K562 (cell line): Measurements from ENCODE around the gene EGLN3. TPM values are rescaled to one million over a fixed set of nuclear protein-coding genes. Genes with fewer than 3 reads are reported as not detected.

Experiments used
- ATAC-seq: fragments of 200-7000 bp; cut with Tn5 transposase; 3 replicates; pipeline ENCODE4 v1.9.1; 2020; ENCODE audit warnings: moderate library complexity
- BruUV-seq: library from RNA; stranded (reverse); fragments of 400-500 nt; replicated peaks from 2 replicates; lab custom pipeline; 2021; lab: Mats Ljungman, UMichigan
- CTCF ChIA-PET: fragments of 300-600 bp; formaldehyde crosslinking; extraction: SDS; loops from one replicate; lab custom pipeline; 2021; ENCODE audit warnings: low intra/inter-chr PET ratio; lab: Yijun Ruan, JAX
- POLR2A ChIA-PET: fragments of 300-600, 350-650 bp; sonication (Branson Sonifier 250); formaldehyde crosslinking; extraction: SDS; loops from one replicate; lab custom pipeline; 2021; ENCODE audit warnings: antibody characterized with exemption, inconsistent platforms; lab: Yijun Ruan, JAX
- DNase-seq, 4 experiments: peaks; one replicate each; pipeline versions ENCODE4 v3.0.0 to v3.0.0-alpha.2; 2011 to 2018; ENCODE audit warnings: low spot score in 3 of 4, mixed read lengths in 3 of 4; ENCODE audit errors: extremely low read depth in 1 of 4
- FAIRE-seq: peaks from 2 replicates; lab custom pipeline; 2011; peaks lifted over from hg19 to GRCh38; lab: Jason Lieb, UNC
- H2AFZ ChIP-seq: 2 replicates; pipeline ENCODE4 v1.6.0; 2011; ENCODE audit warnings: low read depth, low read length, control low read depth, inconsistent platforms
- H3K27ac ChIP-seq: fragments of 200-600 bp; 3 replicates; pipeline ENCODE4 v1.8.0; 2011; ENCODE audit warnings: low read depth, mild to moderate bottlenecking, control low read depth, inconsistent platforms, low read length, moderate library complexity, mixed read lengths; ENCODE audit errors: extremely low read depth
- H3K27me3 ChIP-seq, 2 experiments: fragments of 300-600 bp in 1 of 2; 2 replicates in 1 of 2; 3 replicates in 1 of 2; pipeline versions ENCODE4 v1.6.0 to v1.8.0; 2011; ENCODE audit warnings: inconsistent platforms in 2 of 2, low read length in 2 of 2, mild to moderate bottlenecking in 1 of 2, mixed read lengths in 1 of 2, moderate library complexity in 1 of 2; ENCODE audit not compliant: control insufficient read depth in 2 of 2, insufficient read depth in 2 of 2
- H3K36me3 ChIP-seq: fragments of 300-600 bp; 3 replicates; pipeline ENCODE4 v1.8.0; 2011; ENCODE audit warnings: mild to moderate bottlenecking, low read length, inconsistent platforms; ENCODE audit not compliant: control insufficient read depth, insufficient read depth
- H3K4me1 ChIP-seq, 2 experiments: fragments of 200-600 bp in 1 of 2; replicated peaks in 1 of 2; 2 replicates in 1 of 2; 3 replicates in 1 of 2; pipeline versions ENCODE4 v1.5.1 to v1.8.0; 2011; ENCODE audit warnings: inconsistent platforms in 2 of 2, low read length in 2 of 2, mild to moderate bottlenecking in 1 of 2, mixed read lengths in 1 of 2, moderate library complexity in 1 of 2; ENCODE audit not compliant: control insufficient read depth in 2 of 2, insufficient read depth in 2 of 2
- H3K4me2 ChIP-seq: 2 replicates; pipeline ENCODE4 v1.6.1; 2011; ENCODE audit warnings: low read length, control low read depth, inconsistent platforms, mixed read lengths; ENCODE audit not compliant: insufficient read depth
- H3K4me3 ChIP-seq: fragments of 200-600 bp; sonication (generic), shearing (Covaris generic); 2 replicates; pipeline ENCODE4 v1.5.1; 2016; ENCODE audit warnings: control low read depth, inconsistent platforms
- H3K79me2 ChIP-seq: fragments of 200-600 bp; 3 replicates; pipeline ENCODE4 v1.8.0; 2011; ENCODE audit warnings: low read length, inconsistent platforms; ENCODE audit not compliant: control insufficient read depth, insufficient read depth
- H3K9ac ChIP-seq, 2 experiments: 2 replicates each; pipeline versions ENCODE4 v1.6.0 to v1.6.1; 2011; ENCODE audit warnings: low read depth in 2 of 2, low read length in 2 of 2, control low read depth in 1 of 2, inconsistent platforms in 1 of 2, mild to moderate bottlenecking in 1 of 2, mixed read lengths in 1 of 2; ENCODE audit not compliant: insufficient read depth in 1 of 2
- H3K9me1 ChIP-seq: one replicate; pipeline ENCODE4 v1.6.0; 2011; ENCODE audit warnings: inconsistent platforms, mild to moderate bottlenecking, low read length, moderate library complexity; ENCODE audit not compliant: control insufficient read depth, insufficient read depth
- H3K9me3 ChIP-seq: replicated peaks from 2 replicates; pipeline ENCODE4 v1.5.1; 2011; ENCODE audit warnings: low read depth, low read length, inconsistent platforms; ENCODE audit not compliant: control insufficient read depth, insufficient read depth
- H4K20me1 ChIP-seq: replicated peaks from 2 replicates; pipeline ENCODE4 v1.6.1; 2011; ENCODE audit warnings: low read length, inconsistent platforms, mixed read lengths; ENCODE audit not compliant: control insufficient read depth, insufficient read depth
- CXXC5 ChIP-seq: fragments of 250-450 bp; sonication (Bioruptor Pico); IDR thresholded peaks from 2 replicates; pipeline ENCODE4 v1.8.0; 2022; ENCODE audit warnings: inconsistent platforms, mild to moderate bottlenecking, moderate library complexity
- FOXP1 ChIP-seq: sonication (generic); formaldehyde crosslinking; IDR thresholded peaks from 2 replicates; pipeline ENCODE4 v1.8.0; 2022; ENCODE audit warnings: mild to moderate bottlenecking, missing genetic modification reagents
- GMEB1 ChIP-seq: fragments of 250-450 bp; sonication (Bioruptor Pico); IDR thresholded peaks from 2 replicates; pipeline ENCODE4 v1.4.0; 2020; ENCODE audit warnings: mild to moderate bottlenecking
- RAD21 ChIP-seq, 2 experiments: fragments of 250-450 bp in 1 of 2; fragments of 450-650 bp in 1 of 2; sonication (Bioruptor Pico) in 1 of 2; formaldehyde crosslinking in 1 of 2; IDR thresholded peaks in 1 of 2; conservative IDR thresholded peaks in 1 of 2; 2 replicates each; pipeline versions ENCODE4 v1.4.0 to v1.8.0; 2020 to 2022; ENCODE audit warnings: mild to moderate bottlenecking in 2 of 2, moderate library complexity in 1 of 2
- SMC3 ChIP-seq: conservative IDR thresholded peaks from 2 replicates; pipeline ENCODE4 v1.6.1; 2011; ENCODE audit warnings: low read depth, low read length, improper control_type of control experiment; ENCODE audit not compliant: insufficient read depth
- SRSF7 ChIP-seq: fragments of 200-400 bp; formaldehyde crosslinking; optimal IDR thresholded peaks from 2 replicates; pipeline ENCODE3; 2017; ENCODE audit warnings: mild to moderate bottlenecking, low read depth, low read length
- TRIM25 ChIP-seq: fragments of 450-650 bp; IDR thresholded peaks from 2 replicates; pipeline ENCODE4 v1.7.0; 2016; ENCODE audit warnings: borderline replicate concordance
- ZKSCAN3 ChIP-seq: fragments of 250-450 bp; sonication (Bioruptor Pico); IDR thresholded peaks from 2 replicates; pipeline ENCODE4 v1.4.0; 2020
- ZNF12 ChIP-seq: sonication (generic); formaldehyde crosslinking; IDR thresholded peaks from 2 replicates; pipeline ENCODE4 v1.4.0; 2020; ENCODE audit warnings: mild to moderate bottlenecking, missing genetic modification reagents
- ZNF639 ChIP-seq, 2 experiments: fragments of 200-800 bp in 1 of 2; sonication (Bioruptor generic) in 1 of 2; sonication (generic) in 1 of 2; formaldehyde crosslinking in 1 of 2; IDR thresholded peaks in 1 of 2; conservative IDR thresholded peaks in 1 of 2; 2 replicates each; pipeline versions ENCODE4 v1.5.0 to v1.6.1; 2016 to 2020; ENCODE audit warnings: missing compliant biosample characterization in 1 of 2, missing genetic modification characterization in 1 of 2, missing genetic modification reagents in 1 of 2
- WGBS: fragments of 100-300 bp; shearing (Covaris generic); methylation state at CpG from one replicate; pipeline ENCODE4 v1.1.6; 2016; ENCODE audit warnings: low coverage, mixed read lengths; ENCODE audit not compliant: insufficient coverage; ENCODE audit errors: missing lambda C conversion rate; 5-methylcytosine and 5-hydroxymethylcytosine counted together
- in situ Hi-C: fragments of 300-500 bp; cut with MboI; formaldehyde crosslinking; loops from 4 replicates; pipeline ENCODE4 v1.15.0; 2018; ENCODE audit warnings: inconsistent platforms, mixed read lengths
- intact Hi-C: fragments of 100-400 bp; cut with micrococcal nuclease; formaldehyde crosslinking; loops from 2 replicates; pipeline ENCODE4 v1.14.2; 2022
- polyA plus RNA-seq, 8 experiments: library from polyadenylated mRNA; depleted of rRNA in 4 of 8; stranded (reverse) in 5 of 8; unstranded in 3 of 8; fragments of >200 nt; fragmentation: Nextera tagmentation in 2 of 8; fragmentation: Illumina TruSeq in 1 of 8; extraction: Ambion mirVana in 2 of 8; extraction: Trizol in 1 of 8; gene quantifications; 2 replicates each; pipeline versions ENCODE4 v1.2.1 to v1.2.3, GENCODE V29; 2011 to 2014; ENCODE audit warnings: inconsistent platforms in 1 of 8, missing spikeins in 1 of 8
- total RNA-seq, 7 experiments: library from RNA; depleted of rRNA in 6 of 7; stranded (reverse); fragments of >200 nt in 6 of 7; fragmentation: Illumina TruSeq in 2 of 7; extraction: Trizol in 2 of 7; gene quantifications; 2 replicates each; pipeline versions ENCODE4 v1.2.1 to v1.2.3, GENCODE V29; 2011 to 2021; ENCODE audit warnings: low replicate concordance in 1 of 7

Gene EGLN3
- total and polyA plus RNA-seq, 9 of the 15 experiments (the other 6 are each of a cell fraction or from before 2014, with no cell fraction given): 2.5 to 87.6 (median 5.8) TPM

GRCh38 chr14:33922125-33922524, 28.7 kb downstream of the EGLN3 start:
- FAIRE-seq: no peak
- peaks cover 0 to 17% of the 10 kb centered on the region in 2 experiments; a peak in 4 of 5 replicates for H3K4me1 ChIP-seq
- H3K27me3 ChIP-seq: no peaks in the 10 kb centered on the region
- H3K9me1 ChIP-seq: no peaks in the 10 kb centered on the region
- H2AFZ ChIP-seq: no peak overlapping the region
- H3K4me3 ChIP-seq: no peak overlapping the region
- no peaks in the 10 kb centered on the region; the same call in 1 of the 3 replicates for H3K79me2 ChIP-seq
- H3K27ac ChIP-seq: no peak overlapping the region
- no peaks in the 10 kb centered on the region for H3K9me3 ChIP-seq
- H3K9ac ChIP-seq: no peak overlapping the region
- ATAC-seq: no peak
- H3K4me2 ChIP-seq: no peak overlapping the region
- peaks cover 42% of the 10 kb centered on the region for H3K36me3 ChIP-seq
- CTCF ChIA-PET: no interaction called here
- TF ChIP-seq FOXP1 (CRISPR knock-in tag) (no peak), TRIM25 (no peak), ZNF12 (CRISPR knock-in tag) (no peak), ZKSCAN3 (CRISPR knock-in tag) (no peak), SMC3 (no peak), RAD21 (CRISPR knock-in tag; conservative IDR thresholded peaks at IDR 0.05 in 1 of 2, IDR thresholded peaks at IDR 0.05 in 1 of 2) (no peak), GMEB1 (no peak), CXXC5 (no peak), ZNF639 (CRISPR knock-in tag; conservative IDR thresholded peaks at IDR 0.05 in 1 of 2, IDR thresholded peaks at IDR 0.05 in 1 of 2) (no peak), SRSF7 (no peak)
- TF ChIP-seq, all 486 proteins: peak for 0
- POLR2A ChIA-PET: interaction anchor here (0.7 to 1.7 kb wide), 3 partner anchors 13 to 26 kb away, joined by 3 to 8 read pairs (median 3); no protein-coding TSS in a partner anchor
- intact Hi-C loops: no loop called here
- DNase-seq: no peak
- BruUV-seq: no TSS peak
- WGBS: 78% methylated on average over 1 of the region's 4 CpGs
- H4K20me1 ChIP-seq: no peaks in the 10 kb centered on the region
- in situ Hi-C loops: no loop called here
